ENCODE data around the gene NEAT1.
"Not testable (repeated sequence)": the region's sequence is repeated elsewhere in the genome, so short reads cannot be mapped to it uniquely, and the experiment has no call there.

NEAT1 gene

DNA sequence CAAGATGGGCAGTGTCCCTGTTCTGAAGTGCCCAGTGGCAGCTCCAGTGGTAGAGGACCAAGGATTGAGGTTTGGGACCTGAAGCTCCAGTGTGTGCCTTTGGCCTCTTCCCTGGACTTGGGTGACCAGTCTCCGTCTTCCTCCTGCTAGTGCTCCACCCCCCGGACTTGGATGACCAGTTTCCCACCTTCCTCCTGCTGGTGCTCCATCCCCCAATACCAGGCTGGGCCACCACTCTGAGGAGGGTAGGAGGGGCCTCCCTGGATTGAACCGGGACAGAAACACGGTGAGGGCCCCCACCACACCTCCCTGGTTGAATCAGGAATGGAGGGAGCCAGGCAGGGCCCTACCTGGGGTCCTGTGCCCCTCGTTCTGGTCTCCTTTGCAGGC is 10.9 kb upstream of the NEAT1 start:
- no peak for DNase-seq

DNA sequence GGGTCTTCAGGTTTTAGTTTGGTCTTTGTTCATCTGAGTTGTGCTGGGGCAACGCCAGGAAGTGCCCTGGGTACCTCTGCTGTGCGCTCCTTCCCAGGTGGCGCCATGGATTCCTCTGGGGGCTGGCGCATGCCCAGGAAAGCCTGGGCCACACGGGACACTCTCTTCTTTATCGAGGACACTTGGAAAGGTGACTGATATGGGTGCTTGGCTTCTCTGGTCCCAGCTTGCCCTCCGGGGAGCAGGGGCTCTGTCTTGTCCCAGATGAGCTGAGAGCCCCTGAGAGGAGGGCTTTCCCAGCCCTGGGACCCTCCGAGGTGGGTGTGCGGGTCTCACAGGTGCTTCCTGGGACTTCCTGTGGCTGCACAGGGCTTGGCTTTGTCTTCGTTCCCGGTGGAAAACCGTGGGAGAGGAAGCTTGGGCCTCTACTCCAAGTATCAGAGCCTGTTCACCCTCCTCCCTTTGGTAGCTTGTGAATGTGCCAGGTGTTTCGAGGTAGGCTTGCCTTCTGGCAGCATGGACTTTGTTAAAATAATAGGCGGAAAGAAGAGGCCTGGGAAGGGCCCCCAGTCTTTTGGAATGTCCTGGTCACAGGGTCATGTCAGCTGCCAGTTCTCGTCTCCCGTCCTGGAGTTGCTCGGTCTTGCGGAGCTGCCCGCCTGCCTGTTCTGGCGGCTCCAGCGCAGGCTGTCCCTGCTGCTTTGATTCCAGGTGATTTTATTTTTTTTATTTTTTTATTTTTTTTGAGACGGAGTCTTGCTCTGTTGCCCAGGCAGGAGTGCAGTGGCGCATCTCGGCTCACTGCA is 10.1 kb upstream of the NEAT1 start:
- DNase-seq, result no peak

DNA sequence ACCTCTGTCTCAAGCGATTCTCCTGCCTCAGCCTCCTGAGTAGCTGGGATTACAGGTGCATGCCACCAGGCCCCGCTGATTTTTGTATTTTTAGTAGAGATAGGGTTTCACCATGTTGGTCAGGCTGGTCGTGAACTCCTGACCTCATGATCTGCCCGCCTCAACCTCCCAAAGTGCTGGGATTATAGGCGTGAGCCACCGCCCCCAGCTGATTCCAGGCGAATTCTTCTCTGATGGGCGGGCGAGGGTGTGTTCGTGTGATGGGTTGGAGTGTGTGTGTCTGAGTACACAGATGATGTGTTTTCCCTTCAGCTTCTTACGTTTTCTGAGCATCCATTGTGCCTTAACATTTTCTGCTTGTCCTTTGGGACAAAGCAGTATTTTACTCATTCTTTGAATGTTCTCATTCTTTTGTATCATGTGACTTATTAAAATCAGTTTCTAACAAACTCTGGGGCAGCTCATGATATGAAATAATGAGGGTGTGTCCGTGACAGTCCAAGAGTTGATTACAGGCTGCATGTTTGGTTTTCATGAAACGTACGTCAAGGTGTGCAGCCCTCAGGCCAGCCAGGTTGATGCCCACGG is 9.4 kb upstream of the NEAT1 start:
- DNase-seq, result not testable (repeated sequence)

DNA sequence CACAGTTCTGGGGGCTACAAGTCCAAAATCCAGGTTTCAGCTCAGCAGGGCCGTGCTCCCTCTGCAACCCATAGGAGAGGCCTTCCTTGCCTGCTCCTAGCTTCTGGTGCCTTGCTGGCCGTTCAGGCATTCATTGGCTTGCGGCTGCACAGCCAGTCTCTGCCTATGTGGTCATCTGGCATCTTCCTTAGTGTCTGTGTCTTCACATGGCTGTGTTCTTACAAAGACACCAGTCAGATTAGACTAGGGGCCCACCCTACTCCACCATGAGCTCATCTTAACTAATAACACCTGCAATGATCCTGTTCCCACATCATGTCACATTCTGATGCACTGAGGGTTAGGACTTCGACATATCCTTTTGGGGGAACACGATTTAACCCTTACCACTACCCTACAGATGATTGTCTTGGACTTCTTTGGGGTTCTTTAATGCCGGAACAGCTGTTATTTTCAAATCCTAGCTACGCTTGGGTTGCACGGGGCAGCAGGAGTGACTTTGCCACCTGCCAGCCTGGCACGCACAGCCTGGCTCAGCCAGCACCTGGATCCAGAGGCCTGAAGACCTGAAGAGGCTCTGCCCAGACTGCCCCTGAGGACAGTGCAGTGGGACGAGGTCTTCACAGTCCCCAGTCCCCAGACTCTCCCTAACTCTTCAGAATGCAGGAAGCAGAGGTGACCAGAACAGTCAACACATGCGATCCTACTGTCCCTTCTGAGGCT is 7.7 kb upstream of the NEAT1 start:
- DNase-seq, result no peak

DNA sequence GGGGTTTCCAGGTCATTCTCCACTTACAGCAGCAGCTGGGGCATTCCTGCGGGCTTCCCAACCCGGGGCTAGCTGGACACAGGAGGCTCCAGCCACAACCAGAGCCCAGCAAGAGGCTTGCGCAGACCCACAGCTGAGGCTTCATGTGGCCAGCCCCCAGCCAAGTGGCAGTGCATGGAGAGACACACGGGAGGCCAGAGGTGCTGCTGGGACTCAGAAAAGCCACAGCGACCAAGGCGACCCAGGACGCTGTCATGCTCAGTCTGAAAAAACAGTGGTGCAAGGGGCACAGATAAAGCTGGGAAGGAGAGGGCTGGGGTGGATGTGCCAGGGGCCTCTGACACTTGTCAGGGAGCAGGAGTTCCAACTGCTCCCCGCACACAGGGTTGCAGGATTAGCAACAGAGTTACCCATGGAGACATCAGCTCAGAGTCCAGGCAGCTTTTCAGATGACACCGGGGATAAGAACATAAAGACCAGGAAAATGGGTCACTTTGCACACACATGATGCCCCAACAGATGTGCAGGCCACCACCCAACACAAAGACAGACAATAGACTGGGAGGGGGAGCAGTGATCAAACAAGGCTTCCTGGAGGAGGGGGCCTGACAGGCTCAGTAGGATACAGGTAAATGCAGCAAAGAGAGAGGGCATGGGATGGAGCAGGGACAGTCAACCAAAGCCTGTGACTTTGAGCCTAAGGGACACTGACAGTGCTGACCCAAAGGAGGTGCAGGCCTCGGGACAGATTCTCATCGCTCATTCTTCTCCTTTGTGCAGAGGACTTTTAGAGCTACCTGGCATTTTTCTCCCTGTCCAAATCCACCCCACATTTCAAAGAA is 6.9 kb upstream of the NEAT1 start:
- no peak for DNase-seq

DNA sequence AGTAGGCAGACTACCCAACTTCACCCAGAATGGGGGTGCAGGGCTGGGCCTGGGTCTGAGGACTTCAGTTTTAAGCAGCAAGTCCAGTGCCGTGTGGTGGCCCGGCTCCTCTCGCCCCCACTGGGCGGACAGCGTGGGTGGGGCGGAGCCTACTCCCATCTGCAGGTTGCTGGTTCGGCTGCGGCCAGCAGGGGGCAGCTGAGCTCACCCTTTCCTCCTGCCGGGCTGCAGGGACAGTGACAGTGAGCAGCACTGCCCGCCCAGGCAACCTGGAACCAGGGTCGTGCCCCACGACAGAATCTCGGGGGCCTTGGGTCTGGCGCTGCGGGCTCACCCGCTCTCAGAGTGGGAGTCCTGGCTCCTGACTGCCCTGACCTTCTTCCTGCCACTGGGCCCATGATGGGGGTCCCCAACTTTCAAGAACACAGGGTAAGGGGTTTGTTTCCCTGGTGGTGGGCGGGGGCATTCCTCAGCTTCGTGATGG is 6.2 kb upstream of the NEAT1 start:
- DNase-seq, result peak; percentile 92

DNA sequence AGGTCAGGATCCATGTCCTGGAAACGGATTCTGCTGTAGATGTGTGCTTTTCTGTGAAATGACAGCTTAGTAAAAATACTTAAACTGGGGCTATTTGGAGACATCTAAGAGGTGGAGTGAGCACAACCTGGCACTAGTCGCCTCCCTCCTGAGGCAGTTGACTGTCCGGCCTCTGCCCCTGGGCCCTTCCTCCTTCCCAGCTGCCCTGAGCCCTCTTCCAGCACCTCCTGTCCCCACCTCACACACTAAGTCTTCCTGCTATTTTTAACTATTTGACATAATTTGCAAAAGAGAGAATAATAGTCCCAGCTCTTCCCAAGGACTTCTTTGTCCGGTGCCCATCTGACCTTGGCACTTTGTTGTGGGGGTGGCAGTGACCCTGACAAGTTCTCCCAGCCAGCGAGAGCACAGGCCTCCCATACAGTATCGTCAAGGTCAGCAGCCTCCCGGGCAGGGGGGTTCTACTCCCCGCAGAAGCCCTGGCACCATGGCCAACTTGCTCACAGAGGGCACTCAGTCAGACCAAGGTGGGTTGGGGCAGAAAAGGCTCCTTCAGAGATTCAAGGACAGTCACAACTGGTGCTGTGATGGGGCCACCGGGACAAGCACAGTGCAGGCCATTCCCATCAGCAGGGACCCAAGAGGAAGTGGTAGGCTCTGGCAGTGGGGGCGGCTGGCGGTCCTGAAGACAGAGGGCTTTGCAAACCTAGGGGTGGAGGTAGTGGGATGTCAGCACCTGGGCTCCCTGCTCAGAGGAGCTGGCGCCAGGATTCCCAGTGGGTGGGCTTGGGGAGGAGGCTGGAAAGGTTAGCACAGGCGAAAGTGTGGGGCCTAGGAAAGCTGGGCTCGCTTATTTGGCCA is 5.5 kb upstream of the NEAT1 start:
- no peak for DNase-seq

DNA sequence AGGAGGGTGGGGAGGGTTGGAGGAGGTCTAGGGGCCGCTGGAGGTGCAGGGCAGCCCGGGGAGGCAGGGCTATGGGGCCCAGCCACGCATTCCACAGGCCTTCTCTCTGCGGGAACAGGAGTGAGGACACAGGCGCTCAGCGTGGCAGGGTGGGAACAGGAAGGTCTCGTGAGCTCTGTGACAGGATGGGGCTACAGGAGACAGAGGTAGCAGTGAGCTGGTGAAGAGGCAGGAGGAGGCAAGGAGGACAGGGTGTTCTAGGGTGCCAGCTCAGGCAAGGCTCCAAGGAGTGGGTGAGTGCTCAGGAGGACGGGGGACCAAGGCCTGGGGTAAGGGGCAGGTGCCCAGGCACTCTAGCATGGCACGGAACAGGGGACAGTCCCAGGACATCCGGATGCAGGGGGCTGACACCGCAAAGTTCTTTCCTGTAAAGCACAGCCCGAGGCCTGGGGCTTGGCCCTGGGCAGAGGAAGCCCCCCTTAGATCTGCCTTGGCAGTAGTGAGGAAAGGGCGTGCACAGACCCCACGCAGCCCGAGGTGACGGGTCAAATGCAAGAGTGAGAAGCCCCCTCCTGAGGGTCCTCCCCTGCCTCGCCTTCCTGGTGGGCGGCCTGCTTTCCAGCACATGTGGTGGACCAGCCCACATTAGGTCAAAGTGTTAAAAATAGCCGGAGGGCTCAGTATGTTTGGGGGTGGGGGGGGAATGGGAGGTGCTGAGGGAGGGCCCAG is 4.7 kb upstream of the NEAT1 start:
- no peak for DNase-seq

DNA sequence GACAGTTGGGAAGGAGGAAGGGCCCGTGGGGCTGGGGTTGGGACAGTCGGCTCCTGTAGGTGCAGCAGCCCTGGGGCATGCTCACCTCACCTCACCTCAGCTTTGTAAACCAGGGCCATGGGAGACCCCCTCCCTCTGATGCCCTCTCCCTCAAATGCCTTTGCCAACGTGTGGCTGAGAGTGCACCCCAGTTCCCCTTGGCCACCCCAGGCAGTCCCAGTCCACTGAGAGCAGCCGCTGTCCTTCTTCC is 4.2 kb upstream of the NEAT1 start:
- no peak for DNase-seq

DNA sequence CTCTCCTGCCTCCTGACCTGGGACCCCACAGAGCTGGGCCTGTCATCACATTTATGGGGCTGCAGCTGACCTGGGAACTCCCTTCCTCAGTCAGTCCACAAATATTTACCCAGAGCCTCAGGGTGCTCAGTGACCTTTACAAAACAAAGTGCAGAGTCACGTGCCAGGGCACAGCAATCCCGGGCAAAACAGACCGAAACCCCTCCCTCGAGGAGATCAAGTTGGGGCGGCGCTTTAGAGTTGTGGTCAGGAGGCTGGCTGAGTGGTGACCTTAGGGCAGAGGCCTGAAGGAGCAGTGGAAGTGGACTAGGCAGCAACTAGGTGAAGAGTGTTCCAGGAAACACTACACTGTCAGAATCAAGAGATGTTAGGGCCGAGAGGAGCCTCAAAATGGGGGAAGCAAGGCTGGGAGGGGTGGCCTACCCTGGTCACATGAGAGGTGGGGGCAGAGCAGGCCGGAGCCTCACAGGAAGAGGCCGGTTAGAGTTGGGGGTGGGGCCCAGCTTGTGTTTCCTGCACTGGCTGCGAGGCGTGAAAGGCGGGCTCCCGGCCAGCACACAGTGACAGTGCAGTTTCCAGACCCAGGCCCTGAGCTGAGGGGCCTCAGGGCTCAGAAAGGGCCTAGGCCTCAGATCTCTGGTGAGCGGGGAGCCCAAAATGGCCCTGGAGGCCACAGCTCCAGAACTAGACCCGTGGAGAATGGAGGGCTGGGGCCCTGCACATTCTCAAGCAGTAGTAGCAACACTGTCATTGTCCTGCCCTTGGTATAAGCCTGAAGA is 3.7 kb upstream of the NEAT1 start:
- DNase-seq, result peak; percentile 54

DNA sequence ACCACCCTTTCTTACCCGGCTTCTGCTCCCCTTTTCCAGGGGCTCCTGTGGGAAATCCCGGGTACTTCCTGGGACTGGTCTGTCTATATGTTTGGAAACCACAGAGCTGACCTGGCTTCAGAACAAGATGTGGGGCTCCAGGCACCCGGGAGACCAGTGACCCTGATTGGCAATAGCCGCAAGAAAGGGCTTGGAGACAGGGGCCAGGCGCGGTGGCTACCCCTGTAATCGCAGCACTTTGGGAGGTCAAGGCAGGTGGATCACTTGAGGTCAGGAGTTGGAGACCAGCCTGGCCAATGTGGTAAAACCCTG is 3.2 kb upstream of the NEAT1 start:
- no peak for DNase-seq

DNA sequence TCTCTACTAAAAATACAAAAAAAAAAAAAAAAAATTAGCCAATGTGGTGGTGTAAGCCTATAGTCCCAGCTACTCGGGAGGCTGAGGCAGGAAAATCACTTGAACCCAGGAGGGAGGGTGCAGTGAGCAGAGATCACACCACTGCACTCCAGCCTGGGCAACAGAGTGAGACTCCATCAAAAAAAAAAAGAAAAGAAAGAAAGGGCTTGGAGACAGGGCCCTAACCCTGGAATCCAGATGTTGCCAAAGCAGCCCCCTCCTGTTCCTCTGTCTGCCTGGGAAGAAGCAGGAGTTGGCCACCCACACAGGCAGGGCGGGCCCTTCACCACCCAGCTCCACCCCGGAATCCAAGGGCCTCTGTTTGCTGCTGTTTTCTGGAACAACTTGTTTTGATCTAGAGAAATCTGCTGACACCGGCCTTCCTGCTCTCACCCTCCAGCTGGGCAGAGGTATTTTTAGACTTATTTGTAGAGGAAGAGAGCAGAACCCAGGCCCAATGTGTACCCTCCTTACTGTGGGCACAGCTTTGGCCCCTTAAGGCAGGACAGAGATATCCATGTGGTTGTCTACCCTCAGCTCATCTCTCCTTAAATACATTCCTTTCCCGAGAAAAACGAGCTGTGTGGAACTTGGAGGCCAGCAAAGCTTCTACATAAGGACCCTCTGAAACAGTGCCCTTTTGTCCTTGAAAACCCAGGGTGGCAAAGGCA is 2.7 kb upstream of the NEAT1 start:
- DNase-seq, result peak; percentile 48

DNA sequence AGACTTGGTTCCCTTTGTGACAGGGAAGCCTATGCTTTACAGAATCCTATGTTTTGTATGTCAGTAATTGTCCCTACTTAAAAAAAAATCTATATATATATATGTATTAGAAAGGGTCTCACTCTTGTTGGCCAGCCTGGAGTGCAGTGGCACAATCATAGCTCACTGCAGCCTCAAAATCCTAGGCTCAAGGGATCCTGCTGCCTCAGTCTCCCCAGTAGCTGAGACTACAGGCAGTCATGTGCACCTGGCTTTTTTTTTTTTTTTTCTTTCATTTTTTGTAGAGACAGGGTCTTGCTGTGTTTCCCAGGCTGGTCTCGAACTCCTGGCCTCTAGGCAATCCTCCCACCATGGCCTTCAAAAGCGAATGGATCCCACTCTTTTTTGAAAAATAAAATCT is 2.1 kb upstream of the NEAT1 start:
- DNase-seq, result no peak

DNA sequence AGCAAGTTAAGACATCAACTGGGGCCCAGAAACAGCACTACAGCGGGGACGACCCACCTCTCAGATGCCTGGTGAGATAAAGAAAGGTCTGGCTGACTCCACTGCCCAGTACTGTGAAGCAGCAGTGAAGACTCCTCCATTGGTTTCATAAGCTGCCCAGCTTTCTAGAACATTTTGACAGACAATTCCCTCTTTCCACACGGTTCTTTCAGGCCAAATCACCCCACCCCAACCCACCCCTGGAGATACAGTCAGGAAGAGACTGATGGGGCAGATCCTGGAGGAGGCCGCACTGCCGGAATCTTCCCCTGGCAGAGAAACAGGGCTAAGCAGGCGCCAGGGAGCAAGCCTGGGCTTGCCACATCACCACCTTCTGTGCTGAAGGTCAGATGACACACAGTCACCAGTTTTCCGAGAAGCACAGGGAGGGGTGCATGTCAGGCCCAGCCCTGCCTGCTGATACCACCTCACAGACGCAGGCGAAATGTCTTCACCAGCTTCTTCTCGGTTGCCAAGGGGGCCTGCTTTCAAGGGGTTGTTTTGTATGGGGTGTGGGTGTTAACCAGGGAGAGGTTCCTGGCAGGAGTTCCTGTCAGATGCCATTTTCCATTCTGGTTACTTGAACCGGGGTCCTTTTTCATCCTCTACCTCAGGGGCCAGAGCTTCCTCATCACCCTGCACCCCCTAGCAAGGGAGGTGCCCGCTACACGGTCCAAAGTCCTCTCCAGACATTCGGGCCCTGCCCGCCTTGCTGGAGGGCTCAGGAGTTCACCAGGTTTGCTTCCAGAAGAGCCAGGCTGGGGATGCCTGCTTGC is 1.4 kb upstream of the NEAT1 start:
- peak; percentile 75 for DNase-seq

DNA sequence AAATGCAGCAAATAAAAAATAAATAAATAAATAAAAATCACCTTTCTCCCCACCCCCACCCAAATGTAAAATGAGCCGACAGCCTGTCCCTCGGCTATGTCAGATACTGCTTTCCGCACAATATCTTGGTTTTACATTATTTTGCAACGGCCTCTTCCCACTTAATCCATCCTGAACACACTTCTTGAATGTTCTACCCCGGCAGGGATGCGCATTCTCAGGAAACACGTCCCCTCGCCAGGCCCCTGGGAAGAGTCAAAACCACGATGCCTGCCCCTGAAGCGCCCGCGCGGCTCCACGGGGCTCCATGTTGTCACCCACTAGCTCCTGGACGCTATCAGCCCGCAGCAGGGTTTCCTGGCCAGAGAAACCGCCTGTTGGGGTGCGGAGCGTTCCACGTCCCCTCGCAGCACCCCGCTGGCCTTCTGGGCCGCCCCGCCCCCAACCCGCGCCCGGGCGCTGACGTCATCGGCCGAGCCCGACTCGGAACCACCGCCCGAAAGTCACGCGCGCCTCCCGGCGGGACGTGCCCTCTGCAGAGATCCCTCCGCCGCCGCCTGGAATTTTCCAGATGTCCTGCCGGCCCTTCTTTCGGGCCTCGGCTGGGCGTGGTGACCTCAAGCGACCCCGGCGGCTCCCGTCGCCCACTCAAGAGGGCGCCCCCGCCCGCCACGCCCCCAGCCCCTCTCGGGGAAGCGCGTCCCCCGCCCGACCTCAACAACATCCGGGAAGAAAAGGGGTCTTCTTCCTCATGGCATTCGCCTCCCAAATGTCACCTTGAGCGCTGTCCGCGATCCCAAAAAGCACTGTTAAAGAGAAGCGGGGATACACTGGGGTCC is 585 bp upstream of the NEAT1 start:
- peak; percentile 81 for DNase-seq

DNA sequence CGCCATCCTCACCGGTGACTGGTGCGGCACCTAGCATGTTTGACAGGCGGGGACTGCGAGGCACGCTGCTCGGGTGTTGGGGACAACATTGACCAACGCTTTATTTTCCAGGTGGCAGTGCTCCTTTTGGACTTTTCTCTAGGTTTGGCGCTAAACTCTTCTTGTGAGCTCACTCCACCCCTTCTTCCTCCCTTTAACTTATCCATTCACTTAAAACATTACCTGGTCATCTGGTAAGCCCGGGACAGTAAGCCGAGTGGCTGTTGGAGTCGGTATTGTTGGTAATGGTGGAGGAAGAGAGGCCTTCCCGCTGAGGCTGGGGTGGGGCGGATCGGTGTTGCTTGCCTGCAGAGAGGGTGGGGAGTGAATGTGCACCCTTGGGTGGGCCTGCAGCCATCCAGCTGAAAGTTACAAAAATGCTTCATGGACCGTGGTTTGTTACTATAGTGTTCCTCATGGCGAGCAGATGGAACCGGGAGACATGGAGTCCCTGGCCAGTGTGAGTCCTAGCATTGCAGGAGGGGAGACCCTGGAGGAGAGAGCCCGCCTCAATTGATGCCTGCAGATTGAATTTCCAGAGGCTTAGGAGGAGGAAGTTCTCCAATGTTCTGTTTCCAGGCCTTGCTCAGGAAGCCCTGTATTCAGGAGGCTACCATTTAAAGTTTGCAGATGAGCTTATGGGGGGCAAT is 1.1 kb downstream of the NEAT1 start:
- DNase-seq, result no peak

DNA sequence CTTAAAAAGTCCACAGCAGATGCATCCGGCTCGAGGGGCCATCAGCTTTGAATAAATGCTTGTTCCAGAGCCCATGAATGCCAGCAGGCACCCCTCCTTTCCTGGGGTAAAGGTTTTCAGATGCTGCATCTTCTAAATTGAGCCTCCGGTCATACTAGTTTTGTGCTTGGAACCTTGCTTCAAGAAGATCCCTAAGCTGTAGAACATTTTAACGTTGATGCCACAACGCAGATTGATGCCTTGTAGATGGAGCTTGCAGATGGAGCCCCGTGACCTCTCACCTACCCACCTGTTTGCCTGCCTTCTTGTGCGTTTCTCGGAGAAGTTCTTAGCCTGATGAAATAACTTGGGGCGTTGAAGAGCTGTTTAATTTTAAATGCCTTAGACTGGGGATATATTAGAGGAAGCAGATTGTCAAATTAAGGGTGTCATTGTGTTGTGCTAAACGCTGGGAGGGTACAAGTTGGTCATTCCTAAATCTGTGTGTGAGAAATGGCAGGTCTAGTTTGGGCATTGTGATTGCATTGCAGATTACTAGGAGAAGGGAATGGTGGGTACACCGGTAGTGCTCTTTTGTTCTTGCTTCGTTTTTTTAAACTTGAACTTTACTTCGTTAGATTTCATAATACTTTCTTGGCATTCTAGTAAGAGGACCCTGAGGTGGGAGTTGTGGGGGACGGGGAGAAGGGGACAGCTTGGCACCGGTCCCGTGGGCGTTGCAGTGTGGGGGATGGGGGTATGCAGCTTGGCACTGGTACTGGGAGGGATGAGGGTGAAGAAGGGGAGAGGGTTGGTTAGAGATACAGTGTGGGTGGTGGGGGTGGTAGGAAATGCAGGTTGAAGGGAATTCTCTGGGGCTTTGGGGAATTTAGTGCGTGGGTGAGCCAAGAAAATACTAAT is 1.9 kb downstream of the NEAT1 start:
- peak; percentile 41 for DNase-seq
